Ascending aorta (tissue), 2 donors: ENCODE results near the gene RGS7. TPM values are rescaled to one million over a fixed set of nuclear protein-coding genes. Genes with fewer than 3 reads are reported as not detected.

Experiments
- DNase-seq, 2 donors: peaks; one replicate each; pipeline ENCODE4 v3.0.0-alpha.2; 2019; ENCODE audit warnings: low spot score in 2 of 2
- H3K27ac ChIP-seq, 2 donors: fragments of 200-600 bp; sonication (generic); one replicate each; pipeline ENCODE4 v1.5.1; 2016 to 2017; ENCODE audit warnings: mild to moderate bottlenecking in 1 of 2
- H3K27me3 ChIP-seq: fragments of 200-600 bp; sonication (generic); one replicate; pipeline ENCODE4 v1.5.1; 2017
- H3K36me3 ChIP-seq, 2 donors: fragments of 200-600 bp; sonication (generic); one replicate each; pipeline ENCODE4 v1.5.1; 2016
- H3K4me1 ChIP-seq, 2 donors: fragments of 200-600 bp; sonication (generic); one replicate each; pipeline ENCODE4 v1.5.1; 2016 to 2017; ENCODE audit warnings: mild to moderate bottlenecking in 1 of 2
- H3K4me3 ChIP-seq, 2 donors: fragments of 200-600 bp; sonication (generic); one replicate each; pipeline ENCODE4 v1.5.1; 2016 to 2017; ENCODE audit warnings: mild to moderate bottlenecking in 1 of 2
- H3K9me3 ChIP-seq, 2 donors: fragments of 200-600 bp; sonication (generic); one replicate each; pipeline ENCODE4 v1.5.1; 2016
- intact Hi-C: fragments of 100-400 bp; cut with DNase I; formaldehyde crosslinking; loops from one replicate; pipeline ENCODE4 v1.15.1; 2023
- total RNA-seq: library from RNA; depleted of rRNA; stranded (reverse); fragments of >200 nt; gene quantifications from one replicate; pipeline ENCODE4 v1.1.0, GENCODE V29; 2016
- TF ChIP-seq, protein P1 (sequence below), 3 experiments: fragments of 200-600 bp in 2 of 3; fragments of 450-650 bp in 1 of 3; sonication (generic) in 2 of 3; IDR thresholded peaks; one replicate each; pipeline ENCODE4 v1.5.1; 2016 to 2019; ENCODE audit warnings: antibody characterized with exemption in 3 of 3, mild to moderate bottlenecking in 1 of 3, moderate library complexity in 1 of 3

The RGS7 gene
- total RNA-seq, 1 donor from 2014 or later = not detected

DNA sequence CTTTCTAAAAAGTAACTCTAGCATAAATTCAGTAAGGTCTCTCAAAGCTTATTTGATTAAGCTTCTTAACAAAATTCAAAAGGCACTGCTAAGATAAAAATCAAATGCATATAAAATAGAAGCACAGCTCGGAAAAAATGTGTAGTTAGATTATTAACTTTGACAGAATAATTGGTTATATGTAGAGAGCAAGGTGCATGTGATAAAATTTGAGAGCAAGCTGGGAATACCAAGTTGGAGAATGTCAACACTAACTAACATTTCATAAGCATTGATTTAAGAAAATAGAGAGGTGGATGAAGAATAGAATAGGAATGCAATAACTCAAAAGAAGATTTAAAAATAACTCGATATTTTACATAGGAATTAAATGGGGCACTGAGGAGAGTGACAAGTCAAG lies 540.5 kb downstream of the RGS7 start:
- no peaks in the 10 kb centered on the region for H3K9me3 ChIP-seq
- TF ChIP-seq, protein P1, sequence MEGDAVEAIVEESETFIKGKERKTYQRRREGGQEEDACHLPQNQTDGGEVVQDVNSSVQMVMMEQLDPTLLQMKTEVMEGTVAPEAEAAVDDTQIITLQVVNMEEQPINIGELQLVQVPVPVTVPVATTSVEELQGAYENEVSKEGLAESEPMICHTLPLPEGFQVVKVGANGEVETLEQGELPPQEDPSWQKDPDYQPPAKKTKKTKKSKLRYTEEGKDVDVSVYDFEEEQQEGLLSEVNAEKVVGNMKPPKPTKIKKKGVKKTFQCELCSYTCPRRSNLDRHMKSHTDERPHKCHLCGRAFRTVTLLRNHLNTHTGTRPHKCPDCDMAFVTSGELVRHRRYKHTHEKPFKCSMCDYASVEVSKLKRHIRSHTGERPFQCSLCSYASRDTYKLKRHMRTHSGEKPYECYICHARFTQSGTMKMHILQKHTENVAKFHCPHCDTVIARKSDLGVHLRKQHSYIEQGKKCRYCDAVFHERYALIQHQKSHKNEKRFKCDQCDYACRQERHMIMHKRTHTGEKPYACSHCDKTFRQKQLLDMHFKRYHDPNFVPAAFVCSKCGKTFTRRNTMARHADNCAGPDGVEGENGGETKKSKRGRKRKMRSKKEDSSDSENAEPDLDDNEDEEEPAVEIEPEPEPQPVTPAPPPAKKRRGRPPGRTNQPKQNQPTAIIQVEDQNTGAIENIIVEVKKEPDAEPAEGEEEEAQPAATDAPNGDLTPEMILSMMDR (IDR thresholded peaks at IDR 0.05) = no peak
- no peak overlapping the region for H3K27ac ChIP-seq
- no peaks in the 10 kb centered on the region for H3K36me3 ChIP-seq
- DNase-seq = no peak
- intact Hi-C loops = no loop called here
- H3K27me3 ChIP-seq = no peaks in the 10 kb centered on the region
- no peaks in the 10 kb centered on the region for H3K4me1 ChIP-seq
- H3K4me3 ChIP-seq = no peak overlapping the region

DNA sequence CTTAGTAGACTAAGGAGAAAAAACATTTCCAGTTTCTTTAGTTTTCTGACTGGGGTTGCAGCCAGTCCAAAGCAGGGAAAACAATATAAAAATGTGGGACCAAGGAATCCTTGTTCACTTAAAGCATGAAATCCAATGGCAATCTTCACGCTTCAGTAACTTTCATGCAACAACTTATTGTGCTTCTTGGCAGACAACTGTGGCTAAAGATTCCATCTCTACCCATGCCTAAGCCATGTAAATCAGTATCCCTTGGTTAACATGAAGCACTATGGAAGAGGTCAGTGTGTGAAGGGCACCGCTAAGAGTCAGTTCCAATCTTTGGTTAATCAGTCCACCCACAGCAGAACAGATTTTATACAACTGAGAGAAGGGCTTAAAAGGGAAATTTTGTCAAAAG lies 543.3 kb downstream of the RGS7 start:
- intact Hi-C loops = no loop called here
- no peaks in the 10 kb centered on the region for H3K4me1 ChIP-seq
- no peaks in the 10 kb centered on the region for H3K27me3 ChIP-seq
- no peaks in the 10 kb centered on the region for H3K9me3 ChIP-seq
- TF ChIP-seq, protein P1 (IDR thresholded peaks at IDR 0.05) = no peak
- no peak for DNase-seq
- no peak overlapping the region for H3K4me3 ChIP-seq
- H3K36me3 ChIP-seq = no peaks in the 10 kb centered on the region
- H3K27ac ChIP-seq = no peak overlapping the region

DNA sequence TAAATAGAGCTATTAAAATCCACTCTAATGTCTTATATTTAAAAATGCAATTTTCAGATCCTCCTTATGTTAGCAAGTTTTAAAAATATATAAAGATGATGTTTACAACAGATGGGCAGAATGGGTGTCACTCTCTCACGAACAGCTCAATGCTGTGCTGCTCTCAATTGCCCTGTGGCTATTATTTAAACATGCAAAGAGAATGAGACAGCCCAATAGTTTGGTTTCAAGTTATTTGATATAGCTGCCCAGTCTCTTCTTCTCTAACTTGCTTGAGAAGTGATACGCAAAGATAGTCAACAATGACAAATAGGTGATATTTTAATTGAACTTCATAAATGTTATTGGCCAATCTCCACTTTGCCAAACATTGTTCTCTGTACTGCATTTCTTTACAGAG lies 545.7 kb downstream of the RGS7 start:
- TF ChIP-seq, protein P1 (IDR thresholded peaks at IDR 0.05) = no peak

DNA sequence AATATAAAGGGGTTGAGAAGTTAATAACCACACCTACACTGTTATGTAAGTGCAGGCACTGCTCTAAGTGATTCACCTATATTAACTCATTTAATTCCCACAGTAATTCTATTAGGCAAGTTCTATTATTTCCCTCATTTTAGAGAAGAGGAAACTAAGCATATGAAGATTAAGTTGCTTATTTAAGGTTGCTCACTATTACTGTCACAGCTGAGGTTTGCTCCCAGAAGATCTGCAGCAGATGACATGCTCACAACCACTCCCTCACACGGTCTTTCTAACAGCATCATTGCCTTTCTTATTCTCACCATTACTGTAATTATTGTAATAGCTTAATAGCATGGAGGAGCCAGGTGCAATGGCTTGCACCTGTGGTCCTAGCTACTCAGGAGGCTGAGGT lies 548.6 kb downstream of the RGS7 start:
- Histone ChIP-seq H3K4me1 (no peaks in the 10 kb centered on the region), H3K27me3 (no peaks in the 10 kb centered on the region), H3K9me3 (no peaks in the 10 kb centered on the region), H3K27ac (no peak overlapping the region), H3K4me3 (no peak overlapping the region), H3K36me3 (no peaks in the 10 kb centered on the region)
- TF ChIP-seq, protein P1 (IDR thresholded peaks at IDR 0.05) = no peak
- intact Hi-C loops = no loop called here
- no peak for DNase-seq

More for the DNA sequence above, 545.7 kb downstream of the RGS7 start:
- H3K4me1 ChIP-seq = no peaks in the 10 kb centered on the region
- intact Hi-C loops = no loop called here
- H3K36me3 ChIP-seq = no peaks in the 10 kb centered on the region
- no peaks in the 10 kb centered on the region for H3K27me3 ChIP-seq
- H3K4me3 ChIP-seq = no peak overlapping the region
- no peak overlapping the region for H3K27ac ChIP-seq
- no peak for DNase-seq
- H3K9me3 ChIP-seq = no peaks in the 10 kb centered on the region

DNA sequence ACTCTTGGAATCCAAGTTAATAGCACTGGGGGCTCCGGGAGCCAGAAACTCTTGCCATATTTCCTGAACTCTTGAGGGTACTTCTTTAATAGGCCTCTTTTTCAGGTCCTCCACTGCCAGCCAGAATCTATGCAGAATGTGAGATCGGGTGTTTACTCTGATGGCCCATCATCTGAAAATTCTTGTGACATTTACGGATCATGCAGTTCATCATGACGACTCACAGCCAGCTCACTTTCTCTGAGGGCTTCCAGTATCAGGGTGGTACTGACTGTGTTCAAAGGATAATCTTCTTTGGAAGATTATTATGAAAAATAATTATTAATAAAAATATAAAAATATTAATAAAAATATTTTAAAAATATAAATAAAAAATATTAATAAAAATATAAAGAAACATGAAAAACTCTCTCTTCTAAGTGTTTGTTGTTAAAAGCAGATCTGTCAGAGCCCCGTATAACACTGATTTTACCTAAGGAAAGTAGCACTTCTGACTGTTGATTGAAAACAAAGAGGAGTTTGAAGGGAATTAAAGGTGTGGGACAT lies 550.7 kb downstream of the RGS7 start:
- no peak for DNase-seq
- intact Hi-C loops = no loop called here
- H3K9me3 ChIP-seq = no peaks in the 10 kb centered on the region
- no peaks in the 10 kb centered on the region for H3K4me1 ChIP-seq
- TF ChIP-seq, protein P1 (IDR thresholded peaks at IDR 0.05) = no peak
- H3K36me3 ChIP-seq = no peaks in the 10 kb centered on the region
- no peak overlapping the region for H3K27ac ChIP-seq
- H3K4me3 ChIP-seq = no peak overlapping the region
- H3K27me3 ChIP-seq = no peaks in the 10 kb centered on the region

DNA sequence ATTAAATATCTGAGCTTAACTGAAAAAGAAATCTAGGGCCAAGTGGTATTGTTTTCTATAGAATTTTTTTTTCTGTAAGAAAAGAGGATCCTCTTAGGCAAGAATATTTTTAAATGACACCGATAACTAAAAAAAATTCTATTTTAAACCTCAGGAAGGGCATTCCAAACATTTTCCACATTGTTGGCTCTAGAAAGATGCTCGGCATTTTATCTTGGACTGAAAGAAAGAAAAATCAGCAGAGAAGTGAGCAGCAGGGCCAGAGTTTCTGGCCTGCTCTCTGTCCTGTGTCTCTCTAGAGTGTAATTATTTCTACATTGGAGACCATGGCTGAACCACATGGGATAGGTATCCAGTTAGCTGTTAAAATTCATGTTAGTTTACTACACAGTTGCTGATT lies 552.5 kb downstream of the RGS7 start:
- TF ChIP-seq, protein P1 (IDR thresholded peaks at IDR 0.05) = no peak
- intact Hi-C loops = no loop called here
- no peaks in the 10 kb centered on the region for H3K36me3 ChIP-seq
- H3K27ac ChIP-seq = no peak overlapping the region
- H3K4me3 ChIP-seq = no peak overlapping the region
- no peaks in the 10 kb centered on the region for H3K27me3 ChIP-seq
- DNase-seq = no peak
- H3K4me1 ChIP-seq = no peaks in the 10 kb centered on the region
- no peaks in the 10 kb centered on the region for H3K9me3 ChIP-seq
